SK-N-SH treated with all-trans-retinoic acid at 6 μM for 48 hours (cell line): Measurements from ENCODE around the gene HCFC2.

Experiments
- ATAC-seq: fragments of 200-7000 bp; cut with Tn5 transposase; 3 replicates; pipeline ENCODE4 v1.9.1; 2020; ENCODE audit warnings: mild to moderate bottlenecking, moderate library complexity
- BACH2 ChIP-seq: fragments of 250-450 bp; sonication (Bioruptor Pico); IDR thresholded peaks from 2 replicates; pipeline ENCODE4 v1.9.0; 2021; ENCODE audit warnings: mild to moderate bottlenecking, borderline replicate concordance
- CSDC2 ChIP-seq: fragments of 250-450 bp; sonication (Bioruptor Pico); IDR thresholded peaks from 2 replicates; pipeline ENCODE4 v1.5.0; 2020; ENCODE audit warnings: mild to moderate bottlenecking, moderate library complexity
- ESRRG ChIP-seq: fragments of 250-450 bp; sonication (Bioruptor Pico); IDR thresholded peaks from 2 replicates; pipeline ENCODE4 v1.6.1; 2021; ENCODE audit warnings: mild to moderate bottlenecking
- GLIS3 ChIP-seq: fragments of 250-450 bp; sonication (Bioruptor Pico); IDR thresholded peaks from 2 replicates; pipeline ENCODE4 v1.5.0; 2020; ENCODE audit warnings: mild to moderate bottlenecking, moderate library complexity
- ISL1 ChIP-seq: fragments of 250-450 bp; sonication (Bioruptor Pico); IDR thresholded peaks from 2 replicates; pipeline ENCODE4 v2.1.2; 2022; ENCODE audit warnings: mild to moderate bottlenecking, moderate library complexity
- PPARA ChIP-seq: fragments of 250-450 bp; sonication (Bioruptor Pico); IDR thresholded peaks from 2 replicates; pipeline ENCODE4 v1.5.0; 2020; ENCODE audit warnings: mild to moderate bottlenecking, borderline replicate concordance
- RARB ChIP-seq: fragments of 250-450 bp; sonication (Bioruptor Pico); IDR thresholded peaks from 2 replicates; pipeline ENCODE4 v1.8.0; 2021; ENCODE audit warnings: mild to moderate bottlenecking, moderate library complexity
- SNAI2 ChIP-seq: fragments of 250-450 bp; sonication (Bioruptor Pico); IDR thresholded peaks from 2 replicates; pipeline ENCODE4 v1.5.0; 2020; ENCODE audit warnings: mild to moderate bottlenecking, moderate library complexity
- TCF4 ChIP-seq: fragments of 250-450 bp; sonication (Bioruptor Pico); IDR thresholded peaks from 2 replicates; pipeline ENCODE4 v1.8.0; 2021; ENCODE audit warnings: mild to moderate bottlenecking, moderate library complexity, borderline replicate concordance
- TOX ChIP-seq: fragments of 250-450 bp; sonication (Bioruptor Pico); IDR thresholded peaks from 2 replicates; pipeline ENCODE4 v1.8.0; 2021; ENCODE audit warnings: mild to moderate bottlenecking, moderate library complexity, borderline replicate concordance
- ZC3H10 ChIP-seq: fragments of 250-450 bp; sonication (Bioruptor Pico); IDR thresholded peaks from 2 replicates; pipeline ENCODE4 v1.5.1; 2021; ENCODE audit warnings: mild to moderate bottlenecking, moderate library complexity
- ZFP3 ChIP-seq: fragments of 250-450 bp; sonication (Bioruptor Pico); IDR thresholded peaks from 2 replicates; pipeline ENCODE4 v1.5.0; 2020; ENCODE audit warnings: mild to moderate bottlenecking, moderate library complexity
- ZFP30 ChIP-seq: fragments of 450-650 bp; formaldehyde crosslinking; IDR thresholded peaks from 2 replicates; pipeline ENCODE4 v1.5.0; 2022; ENCODE audit warnings: mild to moderate bottlenecking, moderate library complexity
- ZNF565 ChIP-seq: fragments of 450-650 bp; formaldehyde crosslinking; conservative IDR thresholded peaks from 2 replicates; pipeline ENCODE4 v1.5.0; 2020; ENCODE audit warnings: low read depth, mild to moderate bottlenecking, moderate library complexity
- ZNF70 ChIP-seq: fragments of 450-650 bp; formaldehyde crosslinking; IDR thresholded peaks from 2 replicates; pipeline ENCODE4 v1.5.0; 2020; ENCODE audit warnings: mild to moderate bottlenecking, moderate library complexity
- ZNF8 ChIP-seq: fragments of 450-650 bp; formaldehyde crosslinking; IDR thresholded peaks from 2 replicates; pipeline ENCODE4 v1.5.0; 2020; ENCODE audit warnings: mild to moderate bottlenecking, moderate library complexity
- TF ChIP-seq, protein P1 (sequence below): fragments of 250-450 bp; sonication (Bioruptor Pico); IDR thresholded peaks from 2 replicates; pipeline ENCODE4 v1.5.0; 2020; ENCODE audit warnings: mild to moderate bottlenecking, moderate library complexity
- TF ChIP-seq, protein P2 (sequence below): fragments of 250-450 bp; sonication (Bioruptor Pico); IDR thresholded peaks from 2 replicates; pipeline ENCODE4 v1.5.1; 2021; ENCODE audit warnings: mild to moderate bottlenecking, moderate library complexity
- TF ChIP-seq, protein P3 (sequence below): fragments of 250-450 bp; sonication (Bioruptor Pico); IDR thresholded peaks from 2 replicates; pipeline ENCODE4 v1.5.1; 2020; ENCODE audit warnings: low read depth, mild to moderate bottlenecking, moderate library complexity

The HCFC2 gene

DNA sequence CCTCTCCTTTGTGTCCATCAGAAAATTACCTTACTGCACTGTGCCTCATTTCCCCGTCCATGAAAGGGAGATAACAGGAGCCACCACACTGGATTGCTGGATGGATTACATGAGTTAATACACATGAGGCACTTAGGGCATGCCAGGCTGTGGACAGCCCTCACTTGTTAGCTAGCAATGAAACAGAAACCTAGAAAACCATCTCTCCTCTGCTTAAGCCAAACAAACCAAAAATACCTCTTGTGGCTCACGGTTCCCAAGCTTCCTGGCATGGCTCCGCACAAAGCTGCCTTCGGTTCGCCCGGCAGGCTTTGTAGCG lies 660 bp upstream of the HCFC2 start (continued):
- no peak for TF ChIP-seq ZNF70
- TF ChIP-seq TCF4, result no peak
- no peak for TF ChIP-seq CSDC2 (CRISPR knock-in tag)
- no peak for TF ChIP-seq ZC3H10 (CRISPR knock-in tag)
- TF ChIP-seq, protein P1, sequence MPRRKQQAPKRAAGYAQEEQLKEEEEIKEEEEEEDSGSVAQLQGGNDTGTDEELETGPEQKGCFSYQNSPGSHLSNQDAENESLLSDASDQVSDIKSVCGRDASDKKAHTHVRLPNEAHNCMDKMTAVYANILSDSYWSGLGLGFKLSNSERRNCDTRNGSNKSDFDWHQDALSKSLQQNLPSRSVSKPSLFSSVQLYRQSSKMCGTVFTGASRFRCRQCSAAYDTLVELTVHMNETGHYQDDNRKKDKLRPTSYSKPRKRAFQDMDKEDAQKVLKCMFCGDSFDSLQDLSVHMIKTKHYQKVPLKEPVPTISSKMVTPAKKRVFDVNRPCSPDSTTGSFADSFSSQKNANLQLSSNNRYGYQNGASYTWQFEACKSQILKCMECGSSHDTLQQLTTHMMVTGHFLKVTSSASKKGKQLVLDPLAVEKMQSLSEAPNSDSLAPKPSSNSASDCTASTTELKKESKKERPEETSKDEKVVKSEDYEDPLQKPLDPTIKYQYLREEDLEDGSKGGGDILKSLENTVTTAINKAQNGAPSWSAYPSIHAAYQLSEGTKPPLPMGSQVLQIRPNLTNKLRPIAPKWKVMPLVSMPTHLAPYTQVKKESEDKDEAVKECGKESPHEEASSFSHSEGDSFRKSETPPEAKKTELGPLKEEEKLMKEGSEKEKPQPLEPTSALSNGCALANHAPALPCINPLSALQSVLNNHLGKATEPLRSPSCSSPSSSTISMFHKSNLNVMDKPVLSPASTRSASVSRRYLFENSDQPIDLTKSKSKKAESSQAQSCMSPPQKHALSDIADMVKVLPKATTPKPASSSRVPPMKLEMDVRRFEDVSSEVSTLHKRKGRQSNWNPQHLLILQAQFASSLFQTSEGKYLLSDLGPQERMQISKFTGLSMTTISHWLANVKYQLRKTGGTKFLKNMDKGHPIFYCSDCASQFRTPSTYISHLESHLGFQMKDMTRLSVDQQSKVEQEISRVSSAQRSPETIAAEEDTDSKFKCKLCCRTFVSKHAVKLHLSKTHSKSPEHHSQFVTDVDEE, result no peak
- TF ChIP-seq ISL1 (CRISPR knock-in tag), result no peak

DNA sequence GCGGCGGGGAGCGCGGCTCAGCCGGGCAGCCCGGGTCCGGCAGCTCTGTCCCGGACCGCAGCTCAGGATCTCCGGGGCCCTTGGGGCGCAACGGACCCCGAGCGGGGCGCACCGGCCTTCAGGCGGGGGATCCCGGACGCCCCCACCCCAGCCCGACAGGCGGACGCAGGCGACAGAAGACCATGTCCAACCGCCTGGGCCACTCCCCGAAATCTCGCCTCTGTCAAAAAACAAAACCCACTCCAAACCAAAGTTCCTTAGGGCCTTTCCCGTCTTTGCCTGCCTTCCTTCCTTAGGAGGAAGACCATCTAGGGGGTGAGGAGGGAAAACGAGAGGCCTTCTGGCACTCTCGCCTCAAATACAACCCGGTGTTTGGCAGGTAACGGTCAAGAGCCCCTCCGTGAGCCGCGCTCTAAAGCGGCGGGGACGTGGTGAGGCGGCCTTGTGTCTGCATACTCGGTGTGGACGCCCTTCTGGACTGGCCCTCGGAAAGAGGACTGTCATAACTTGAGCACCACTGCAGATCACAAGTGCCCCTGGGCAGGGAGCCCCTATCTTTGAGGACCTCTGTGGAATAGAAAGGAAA lies 604 bp downstream of the HCFC2 start:
- ATAC-seq, result peak; percentile 15; the same call in 2 of the 3 replicates
- TF ChIP-seq, protein P1, result no peak
- no peak for TF ChIP-seq GLIS3 (CRISPR knock-in tag)
- TF ChIP-seq, protein P2, sequence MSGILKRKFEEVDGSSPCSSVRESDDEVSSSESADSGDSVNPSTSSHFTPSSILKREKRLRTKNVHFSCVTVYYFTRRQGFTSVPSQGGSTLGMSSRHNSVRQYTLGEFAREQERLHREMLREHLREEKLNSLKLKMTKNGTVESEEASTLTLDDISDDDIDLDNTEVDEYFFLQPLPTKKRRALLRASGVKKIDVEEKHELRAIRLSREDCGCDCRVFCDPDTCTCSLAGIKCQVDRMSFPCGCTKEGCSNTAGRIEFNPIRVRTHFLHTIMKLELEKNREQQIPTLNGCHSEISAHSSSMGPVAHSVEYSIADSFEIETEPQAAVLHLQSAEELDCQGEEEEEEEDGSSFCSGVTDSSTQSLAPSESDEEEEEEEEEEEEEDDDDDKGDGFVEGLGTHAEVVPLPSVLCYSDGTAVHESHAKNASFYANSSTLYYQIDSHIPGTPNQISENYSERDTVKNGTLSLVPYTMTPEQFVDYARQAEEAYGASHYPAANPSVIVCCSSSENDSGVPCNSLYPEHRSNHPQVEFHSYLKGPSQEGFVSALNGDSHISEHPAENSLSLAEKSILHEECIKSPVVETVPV (CRISPR knock-in tag), result no peak
- no peak for TF ChIP-seq SNAI2
- no peak for TF ChIP-seq ZC3H10 (CRISPR knock-in tag)
- TF ChIP-seq PPARA (CRISPR knock-in tag), result no peak
- TF ChIP-seq RARB (CRISPR knock-in tag), result no peak
- TF ChIP-seq BACH2 (CRISPR knock-in tag), result no peak

DNA sequence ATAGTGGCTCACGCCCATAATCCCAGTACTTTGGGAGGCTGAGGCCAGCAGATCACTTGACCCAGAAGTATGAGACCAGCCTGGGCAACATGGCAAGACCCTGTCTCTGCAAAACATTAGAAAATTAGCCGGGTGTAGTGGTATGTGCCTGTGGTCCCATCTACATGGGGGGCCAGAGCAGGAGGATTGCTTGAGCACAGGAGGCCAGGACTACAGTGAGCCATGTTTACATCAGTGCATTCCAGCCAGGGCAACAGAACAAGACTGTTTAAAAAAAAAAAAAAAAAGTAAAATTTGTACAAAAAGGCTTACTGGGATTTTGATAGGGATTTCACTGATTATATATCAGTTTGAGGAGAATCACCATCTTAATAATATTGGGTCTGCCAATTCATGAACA lies 7.8 kb downstream of the HCFC2 start:
- TF ChIP-seq ZFP3 (no peak), ESRRG (CRISPR knock-in tag) (no peak), ZC3H10 (CRISPR knock-in tag) (no peak), ISL1 (CRISPR knock-in tag) (no peak), ZFP30 (CRISPR knock-in tag) (no peak), ZNF8 (CRISPR knock-in tag) (no peak), TCF4 (no peak), ZNF565 (CRISPR knock-in tag) (no peak), BACH2 (CRISPR knock-in tag) (no peak), PPARA (CRISPR knock-in tag) (no peak), RARB (CRISPR knock-in tag) (no peak), SNAI2 (no peak), ZNF70 (no peak), TOX (CRISPR knock-in tag) (no peak)
- TF ChIP-seq, protein P2 (CRISPR knock-in tag), result no peak
- TF ChIP-seq, protein P3, sequence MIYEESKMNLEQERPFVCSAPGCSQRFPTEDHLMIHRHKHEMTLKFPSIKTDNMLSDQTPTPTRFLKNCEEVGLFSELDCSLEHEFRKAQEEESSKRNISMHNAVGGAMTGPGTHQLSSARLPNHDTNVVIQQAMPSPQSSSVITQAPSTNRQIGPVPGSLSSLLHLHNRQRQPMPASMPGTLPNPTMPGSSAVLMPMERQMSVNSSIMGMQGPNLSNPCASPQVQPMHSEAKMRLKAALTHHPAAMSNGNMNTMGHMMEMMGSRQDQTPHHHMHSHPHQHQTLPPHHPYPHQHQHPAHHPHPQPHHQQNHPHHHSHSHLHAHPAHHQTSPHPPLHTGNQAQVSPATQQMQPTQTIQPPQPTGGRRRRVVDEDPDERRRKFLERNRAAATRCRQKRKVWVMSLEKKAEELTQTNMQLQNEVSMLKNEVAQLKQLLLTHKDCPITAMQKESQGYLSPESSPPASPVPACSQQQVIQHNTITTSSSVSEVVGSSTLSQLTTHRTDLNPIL (CRISPR knock-in tag), result no peak
- TF ChIP-seq, protein P1, result no peak
- ATAC-seq, result no peak
